ENCODE measurements around the gene BAIAP2L2.
"Not testable (repeated sequence)": the region's sequence is repeated elsewhere in the genome, so short reads cannot be mapped to it uniquely, and the experiment has no call there.

GRCh38 chr22:38154563-38154915 lies 44.1 kb upstream of the BAIAP2L2 start:
- not testable (repeated sequence) for TF ChIP-seq POLR2A, CTCF (IDR thresholded peaks at IDR 0.05)

All from body of pancreas (tissue), 4 donors.